ENCODE data around the gene GCM1. TPM values are rescaled to one million over a fixed set of nuclear protein-coding genes. Genes with fewer than 3 reads are reported as not detected.
A peak's percentile ranks its signal among the peaks of the same experiment; 100 is the strongest.

GCM1 gene
- total RNA-seq, 1 experiment from 2014 or later: 0.07 TPM

- no peak for TF ChIP-seq REST (IDR thresholded peaks at IDR 0.05; ENCODE audit: low read depth)
Measured at GRCh38 chr6:53124131-53124800, 24.4 kb downstream of the GCM1 start (continued).

- no peaks in the 10 kb centered on the region for H3K27me3 ChIP-seq (ENCODE audit: insufficient read depth, low read length)
- H3K4me1 ChIP-seq (ENCODE audit: control insufficient read depth in 1 of 2, insufficient read depth in 2 of 2, low read length in 2 of 2): peaks cover 4 to 12% of the 10 kb centered on the region in 2 experiments; a peak in 3 of 4 replicates
- no peaks in the 10 kb centered on the region for H3K79me2 ChIP-seq (ENCODE audit: insufficient read depth, low read length)
- TF ChIP-seq RAD21 (IDR thresholded peaks at IDR 0.05; ENCODE audit: low read depth): no peak
- TF ChIP-seq ZNF274 (IDR thresholded peaks at IDR 0.05; ENCODE audit: low read depth, low read length): no peak
- no peak for TF ChIP-seq SIN3A (IDR thresholded peaks at IDR 0.05; ENCODE audit: low read depth)
- TF ChIP-seq EGR1 (IDR thresholded peaks at IDR 0.05; ENCODE audit: low read depth): no peak
- TF ChIP-seq MAX (IDR thresholded peaks at IDR 0.05): no peak
- TF ChIP-seq FOSL1 (IDR thresholded peaks at IDR 0.05; ENCODE audit: low read depth): peak; percentile 42; the same call in 1 of the 2 replicates
- no peak for TF ChIP-seq CBX3 (IDR thresholded peaks at IDR 0.05; ENCODE audit: low read depth)
- TF ChIP-seq SP1 (IDR thresholded peaks at IDR 0.05; ENCODE audit: low read depth): no peak
- TF ChIP-seq JUND (IDR thresholded peaks at IDR 0.05): peak; percentile 50
- H3K4me3 ChIP-seq (replicated peaks in 1 of 2; ENCODE audit: low read depth in 1 of 2, low read length in 2 of 2): no peak overlapping the region
- POLR2A ChIA-PET: no interaction called here
- no peaks in the 10 kb centered on the region for H4K20me1 ChIP-seq (ENCODE audit: insufficient read depth)
- H2AFZ ChIP-seq (ENCODE audit: low read depth, low read length, poor library complexity, severe bottlenecking): peak overlapping the region; percentile 46
- intact Hi-C loops (cut with micrococcal nuclease): loop anchor here (10.0 kb wide), 1 partner anchor 585 kb away; no protein-coding TSS in a partner anchor
- peak overlapping the region; percentile 43 for H3K4me2 ChIP-seq (ENCODE audit: low read length)
- DNase-seq (ENCODE audit: low read depth, low spot score): peak; percentile 13
- peak; percentile 69 for ATAC-seq
- H3K9ac ChIP-seq (ENCODE audit: low read length): 0 out of 2 replicates have a peak overlapping the region, but pooled peaks have one; percentile 7
- H3K36me3 ChIP-seq (ENCODE audit: control insufficient read depth in 1 of 2, insufficient read depth in 2 of 2, low read length in 2 of 2): no peaks in the 10 kb centered on the region
- BruUV-seq (replicated peaks): no TSS peak
- RAD21 ChIA-PET (ENCODE audit: low non-redundant PET in 1 of 2, low total read pairs in 2 of 2, uncharacterized antibody in 2 of 2, unreplicated experiment in 2 of 2): no interaction called here
- H3K9me3 ChIP-seq (ENCODE audit: control insufficient read depth in 1 of 2, insufficient read depth in 1 of 2, low read depth in 1 of 2, low read length in 2 of 2): no peaks in the 10 kb centered on the region
- CTCF ChIA-PET: interaction anchor here (1.0 kb wide), 1 partner anchor 373 kb away, joined by 3 read pairs; no protein-coding TSS in a partner anchor
- no peaks in the 10 kb centered on the region for H3K9me2 ChIP-seq (ENCODE audit: insufficient read depth)
- no peak overlapping the region for H3K27ac ChIP-seq (ENCODE audit: low read depth, low read length)
Measured at GRCh38 chr6:53119772-53120409, 28.8 kb downstream of the GCM1 start.

Measured in HCT116 (cell line).